Measurements from ENCODE around the gene LMNB1. TPM values are rescaled to one million over a fixed set of nuclear protein-coding genes. Genes with fewer than 3 reads are reported as not detected.

Gene LMNB1
- total and polyA plus RNA-seq, 2 of the 13 experiments (the other 11 are each of a cell fraction or from before 2014, with no cell fraction given), result 12.5 to 159 TPM

DNA sequence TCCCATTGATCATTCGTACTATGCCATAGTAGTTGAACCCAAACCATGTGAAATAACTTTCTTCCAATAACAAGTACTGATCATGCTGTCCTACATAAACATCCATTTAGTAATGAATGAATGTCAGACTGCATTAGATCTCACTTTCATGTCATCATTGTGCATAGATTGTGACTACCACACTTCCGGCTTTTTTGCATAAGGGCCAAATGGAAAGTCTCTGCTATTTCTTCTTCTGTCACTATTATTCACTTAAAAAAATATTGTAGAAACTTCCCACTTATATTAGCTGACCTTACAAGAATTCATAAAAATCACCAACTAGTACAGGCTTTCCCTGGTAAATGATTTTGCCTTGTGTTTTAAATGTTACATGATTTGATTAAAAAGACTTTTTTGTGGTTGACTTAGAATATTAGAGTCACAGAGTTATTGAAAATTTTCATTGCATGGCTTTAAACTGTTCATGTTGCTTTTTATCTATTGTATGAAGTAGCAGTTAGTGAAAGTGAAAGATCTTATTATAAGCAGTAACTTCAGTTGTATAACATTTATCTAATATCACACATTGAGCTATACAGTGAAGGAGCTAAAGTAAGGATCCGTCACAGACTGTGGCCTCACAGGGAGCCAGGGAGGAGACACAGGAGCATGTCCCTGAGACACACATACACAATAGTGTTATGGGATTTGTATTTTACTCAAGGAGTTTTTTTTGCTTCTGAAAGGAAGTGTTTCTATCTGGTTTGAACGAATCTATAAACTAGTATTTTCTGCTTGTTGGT, 33.9 kb downstream of the LMNB1 start (continued):
- TF ChIP-seq FOXA1 (IDR thresholded peaks at IDR 0.05), result no peak
- TF ChIP-seq FOXA1 (CRISPR knock-in tag; IDR thresholded peaks at IDR 0.05), result no peak
- TF ChIP-seq, protein P1, sequence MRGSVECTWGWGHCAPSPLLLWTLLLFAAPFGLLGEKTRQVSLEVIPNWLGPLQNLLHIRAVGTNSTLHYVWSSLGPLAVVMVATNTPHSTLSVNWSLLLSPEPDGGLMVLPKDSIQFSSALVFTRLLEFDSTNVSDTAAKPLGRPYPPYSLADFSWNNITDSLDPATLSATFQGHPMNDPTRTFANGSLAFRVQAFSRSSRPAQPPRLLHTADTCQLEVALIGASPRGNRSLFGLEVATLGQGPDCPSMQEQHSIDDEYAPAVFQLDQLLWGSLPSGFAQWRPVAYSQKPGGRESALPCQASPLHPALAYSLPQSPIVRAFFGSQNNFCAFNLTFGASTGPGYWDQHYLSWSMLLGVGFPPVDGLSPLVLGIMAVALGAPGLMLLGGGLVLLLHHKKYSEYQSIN (CRISPR knock-in tag; IDR thresholded peaks at IDR 0.05; ENCODE audit: borderline replicate concordance), result no peak
- TF ChIP-seq FLYWCH1 (CRISPR knock-in tag; IDR thresholded peaks at IDR 0.05), result no peak
- TF ChIP-seq, protein P2, sequence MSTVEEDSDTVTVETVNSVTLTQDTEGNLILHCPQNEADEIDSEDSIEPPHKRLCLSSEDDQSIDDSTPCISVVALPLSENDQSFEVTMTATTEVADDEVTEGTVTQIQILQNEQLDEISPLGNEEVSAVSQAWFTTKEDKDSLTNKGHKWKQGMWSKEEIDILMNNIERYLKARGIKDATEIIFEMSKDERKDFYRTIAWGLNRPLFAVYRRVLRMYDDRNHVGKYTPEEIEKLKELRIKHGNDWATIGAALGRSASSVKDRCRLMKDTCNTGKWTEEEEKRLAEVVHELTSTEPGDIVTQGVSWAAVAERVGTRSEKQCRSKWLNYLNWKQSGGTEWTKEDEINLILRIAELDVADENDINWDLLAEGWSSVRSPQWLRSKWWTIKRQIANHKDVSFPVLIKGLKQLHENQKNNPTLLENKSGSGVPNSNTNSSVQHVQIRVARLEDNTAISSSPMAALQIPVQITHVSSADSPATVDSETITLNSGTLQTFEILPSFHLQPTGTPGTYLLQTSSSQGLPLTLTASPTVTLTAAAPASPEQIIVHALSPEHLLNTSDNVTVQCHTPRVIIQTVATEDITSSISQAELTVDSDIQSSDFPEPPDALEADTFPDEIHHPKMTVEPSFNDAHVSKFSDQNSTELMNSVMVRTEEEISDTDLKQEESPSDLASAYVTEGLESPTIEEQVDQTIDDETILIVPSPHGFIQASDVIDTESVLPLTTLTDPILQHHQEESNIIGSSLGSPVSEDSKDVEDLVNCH (CRISPR knock-in tag; IDR thresholded peaks at IDR 0.05), result no peak

DNA sequence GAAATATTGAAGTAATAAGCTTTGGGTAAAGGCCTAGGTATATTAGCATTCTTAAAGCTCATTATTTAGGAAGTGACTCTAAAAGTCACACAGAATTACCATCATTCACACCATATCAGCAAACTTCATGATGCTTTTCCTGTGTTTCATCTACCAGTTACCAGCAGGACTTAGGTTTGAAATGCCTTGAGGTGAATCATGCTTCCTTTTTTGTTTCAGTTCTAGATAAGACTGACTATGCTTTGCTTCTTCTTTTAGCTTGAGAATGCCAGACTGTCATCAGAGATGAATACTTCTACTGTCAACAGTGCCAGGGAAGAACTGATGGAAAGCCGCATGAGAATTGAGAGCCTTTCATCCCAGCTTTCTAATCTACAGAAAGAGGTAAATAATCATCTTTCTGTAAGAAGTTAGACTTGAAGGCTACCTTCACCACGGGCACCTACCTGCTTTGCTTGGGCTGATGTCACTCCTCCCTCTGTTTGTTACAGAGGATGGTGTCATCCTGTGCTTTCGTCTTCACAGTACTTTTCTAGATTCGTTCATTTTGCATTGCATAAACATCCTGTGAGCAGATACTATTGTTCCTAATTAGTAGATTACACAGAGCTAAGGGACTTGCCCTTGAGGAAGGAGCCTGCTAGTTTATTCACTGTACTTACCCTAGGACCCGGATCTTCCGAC, 34.7 kb downstream of the LMNB1 start:
- Histone ChIP-seq H2AFZ (ENCODE audit: low read length) (no peak overlapping the region), H3K36me3 (replicated peaks in 1 of 2; ENCODE audit: control insufficient read depth in 1 of 2, insufficient read depth in 2 of 2, low read length in 2 of 2) (peaks cover 14 to 66% of the 10 kb centered on the region in 2 experiments)

More for the DNA sequence above, 34.7 kb downstream of the LMNB1 start:
- WGBS (ENCODE audit: low lambda C conversion rate), result 96% methylated on average over 6 of the region's 6 CpGs
- no peak overlapping the region for H3K9ac ChIP-seq (ENCODE audit: insufficient read depth, low read depth, low read length)
- H3K4me3 ChIP-seq (replicated peaks in 1 of 3; ENCODE audit: insufficient read depth in 1 of 3, low read depth in 2 of 3, low read length in 3 of 3), result no peak overlapping the region
- in situ Hi-C loops (cut with HindIII; ENCODE audit: extremely low pct_ligation_motif_present, low pct_unique_long_range_greater_than_20kb) (no loop called here), intact Hi-C loops (cut with micrococcal nuclease; ENCODE audit: unreplicated experiment) (no loop called here)
- peaks cover 3% of the 10 kb centered on the region for H3K79me2 ChIP-seq (ENCODE audit: insufficient read depth, low read length)
- no TSS peak for BruUV-seq (replicated peaks)
- no peaks in the 10 kb centered on the region for H3K9me3 ChIP-seq (ENCODE audit: low read length)
- ChIA-PET CTCF (ENCODE audit: low intra/inter-chr PET ratio, low total read pairs) (no interaction called here), POLR2A (no interaction called here)
- H3K4me2 ChIP-seq (ENCODE audit: low read depth, low read length), result no peak overlapping the region
- H4K20me1 ChIP-seq (ENCODE audit: insufficient read depth, low read length), result no peaks in the 10 kb centered on the region
- FAIRE-seq (no peak), DNase-seq (ENCODE audit: low spot score) (no peak), ATAC-seq (no peak)
- H3K27ac ChIP-seq (ENCODE audit: extremely low read length, insufficient read depth, low read length), result no peak overlapping the region
- H3K27me3 ChIP-seq (ENCODE audit: control insufficient read depth in 1 of 2, insufficient read depth in 2 of 2, low read length in 2 of 2), result no peaks in the 10 kb centered on the region
- TF ChIP-seq ZKSCAN1 (IDR thresholded peaks at IDR 0.05; ENCODE audit: low read length), result no peak
- no peak for TF ChIP-seq RAD51 (IDR thresholded peaks at IDR 0.05; ENCODE audit: borderline replicate concordance)
- TF ChIP-seq SRSF1 (optimal IDR thresholded peaks at IDR 0.05; ENCODE audit: low read depth, low read length), result no peak
- TF ChIP-seq, protein P3, sequence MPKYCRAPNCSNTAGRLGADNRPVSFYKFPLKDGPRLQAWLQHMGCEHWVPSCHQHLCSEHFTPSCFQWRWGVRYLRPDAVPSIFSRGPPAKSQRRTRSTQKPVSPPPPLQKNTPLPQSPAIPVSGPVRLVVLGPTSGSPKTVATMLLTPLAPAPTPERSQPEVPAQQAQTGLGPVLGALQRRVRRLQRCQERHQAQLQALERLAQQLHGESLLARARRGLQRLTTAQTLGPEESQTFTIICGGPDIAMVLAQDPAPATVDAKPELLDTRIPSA (CRISPR knock-in tag; IDR thresholded peaks at IDR 0.05; ENCODE audit: borderline replicate concordance), result no peak
- no peak for TF ChIP-seq KLF13 (CRISPR knock-in tag; IDR thresholded peaks at IDR 0.05)
- TF ChIP-seq, protein P4, sequence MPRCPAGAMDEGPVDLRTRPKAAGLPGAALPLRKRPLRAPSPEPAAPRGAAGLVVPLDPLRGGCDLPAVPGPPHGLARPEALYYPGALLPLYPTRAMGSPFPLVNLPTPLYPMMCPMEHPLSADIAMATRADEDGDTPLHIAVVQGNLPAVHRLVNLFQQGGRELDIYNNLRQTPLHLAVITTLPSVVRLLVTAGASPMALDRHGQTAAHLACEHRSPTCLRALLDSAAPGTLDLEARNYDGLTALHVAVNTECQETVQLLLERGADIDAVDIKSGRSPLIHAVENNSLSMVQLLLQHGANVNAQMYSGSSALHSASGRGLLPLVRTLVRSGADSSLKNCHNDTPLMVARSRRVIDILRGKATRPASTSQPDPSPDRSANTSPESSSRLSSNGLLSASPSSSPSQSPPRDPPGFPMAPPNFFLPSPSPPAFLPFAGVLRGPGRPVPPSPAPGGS (CRISPR knock-in tag; IDR thresholded peaks at IDR 0.05), result no peak
- no peak for TF ChIP-seq ZNF761 (CRISPR knock-in tag; conservative IDR thresholded peaks at IDR 0.05)
- no peak for TF ChIP-seq NKX3-1 (CRISPR knock-in tag; IDR thresholded peaks at IDR 0.05)
- H3K4me1 ChIP-seq (ENCODE audit: insufficient read depth, low read length), result no peaks in the 10 kb centered on the region
